ENCODE data around the gene NAALADL2. TPM values are rescaled to one million over a fixed set of nuclear protein-coding genes. Genes with fewer than 3 reads are reported as not detected.
"Not testable (repeated sequence)": the region's sequence is repeated elsewhere in the genome, so short reads cannot be mapped to it uniquely, and the experiment has no call there.

The NAALADL2 gene
- polyA plus RNA-seq, 2 of the 4 experiments (the other 2 are of a cell fraction) = 0.09 to 0.28 TPM

- ChIA-PET CTCF (no interaction called here), POLR2A (no interaction called here)
- Histone ChIP-seq H3K4me3 (no peak overlapping the region), H3K4me1 (no peaks in the 10 kb centered on the region), H3K27ac (no peak overlapping the region), H3K4me2 (no peak overlapping the region), H3K9me3 (no peaks in the 10 kb centered on the region)
- DNase-seq (ENCODE audit: low read depth in 1 of 2, low spot score in 1 of 2) = no peak
- TF ChIP-seq NPAS2 (CRISPR knock-in tag; IDR thresholded peaks at IDR 0.05; ENCODE audit: borderline replicate concordance) (no peak), MYC (IDR thresholded peaks at IDR 0.05; ENCODE audit: borderline replicate concordance, low read length) (no peak), RNF2 (IDR thresholded peaks at IDR 0.05; ENCODE audit: borderline replicate concordance, low read depth) (no peak), PBX3 (IDR thresholded peaks at IDR 0.05) (no peak), CHD4 (IDR thresholded peaks at IDR 0.05; ENCODE audit: borderline replicate concordance) (no peak)
- TF ChIP-seq, protein P1, sequence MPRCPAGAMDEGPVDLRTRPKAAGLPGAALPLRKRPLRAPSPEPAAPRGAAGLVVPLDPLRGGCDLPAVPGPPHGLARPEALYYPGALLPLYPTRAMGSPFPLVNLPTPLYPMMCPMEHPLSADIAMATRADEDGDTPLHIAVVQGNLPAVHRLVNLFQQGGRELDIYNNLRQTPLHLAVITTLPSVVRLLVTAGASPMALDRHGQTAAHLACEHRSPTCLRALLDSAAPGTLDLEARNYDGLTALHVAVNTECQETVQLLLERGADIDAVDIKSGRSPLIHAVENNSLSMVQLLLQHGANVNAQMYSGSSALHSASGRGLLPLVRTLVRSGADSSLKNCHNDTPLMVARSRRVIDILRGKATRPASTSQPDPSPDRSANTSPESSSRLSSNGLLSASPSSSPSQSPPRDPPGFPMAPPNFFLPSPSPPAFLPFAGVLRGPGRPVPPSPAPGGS (IDR thresholded peaks at IDR 0.05) = no peak
- TF ChIP-seq, protein P2, sequence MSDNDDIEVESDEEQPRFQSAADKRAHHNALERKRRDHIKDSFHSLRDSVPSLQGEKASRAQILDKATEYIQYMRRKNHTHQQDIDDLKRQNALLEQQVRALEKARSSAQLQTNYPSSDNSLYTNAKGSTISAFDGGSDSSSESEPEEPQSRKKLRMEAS (IDR thresholded peaks at IDR 0.05) = no peak
- WGBS (ENCODE audit: missing lambda C conversion rate) = 40% methylated on average over 2 of the region's 2 CpGs
- no peak for FAIRE-seq
- no peak for ATAC-seq
These were observed 562.8 kb downstream of the NAALADL2 start for GRCh38 chr3:175421902-175422301.

DNA sequence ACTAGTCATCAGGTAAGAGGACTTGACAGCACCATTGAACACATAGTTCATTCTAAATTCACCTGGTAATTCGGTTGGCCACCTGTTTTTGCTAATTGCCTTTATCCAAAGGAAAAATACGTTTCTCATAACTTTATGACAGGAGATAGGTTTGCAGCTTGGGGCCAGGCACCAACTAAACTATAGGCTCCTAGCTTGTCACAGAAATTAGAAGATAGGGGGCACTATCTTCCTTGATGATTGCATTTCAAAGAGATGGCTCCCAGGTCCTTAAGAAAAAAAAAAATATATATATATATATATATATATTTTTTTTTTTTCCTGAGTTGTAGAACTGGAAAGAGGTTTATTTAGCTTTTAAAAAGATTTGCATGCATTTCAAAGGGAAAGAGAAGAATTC lies 563.6 kb downstream of the NAALADL2 start:
- 13% methylated on average over 2 of the region's 2 CpGs for WGBS (ENCODE audit: missing lambda C conversion rate)
- no peaks in the 10 kb centered on the region for H3K4me1 ChIP-seq
- no peak for FAIRE-seq
- DNase-seq (ENCODE audit: low read depth in 1 of 2, low spot score in 1 of 2) = no peak
- no peak for ATAC-seq
- CTCF ChIA-PET = no interaction called here
- no peak overlapping the region for H3K4me3 ChIP-seq
- H3K27ac ChIP-seq = no peak overlapping the region
- TF ChIP-seq HDAC2 (IDR thresholded peaks at IDR 0.05) = no peak
- no peak for TF ChIP-seq CBX8 (IDR thresholded peaks at IDR 0.05)
- TF ChIP-seq NFE2L2 (conservative IDR thresholded peaks at IDR 0.05; ENCODE audit: low read length) = no peak
- TF ChIP-seq CEBPB (IDR thresholded peaks at IDR 0.05) = no peak
- TF ChIP-seq NR3C1 (IDR thresholded peaks at IDR 0.05) = no peak
- TF ChIP-seq RARB (CRISPR knock-in tag; IDR thresholded peaks at IDR 0.05) = no peak
- no peak for TF ChIP-seq RFX5 (IDR thresholded peaks at IDR 0.05)
- TF ChIP-seq, protein P3, sequence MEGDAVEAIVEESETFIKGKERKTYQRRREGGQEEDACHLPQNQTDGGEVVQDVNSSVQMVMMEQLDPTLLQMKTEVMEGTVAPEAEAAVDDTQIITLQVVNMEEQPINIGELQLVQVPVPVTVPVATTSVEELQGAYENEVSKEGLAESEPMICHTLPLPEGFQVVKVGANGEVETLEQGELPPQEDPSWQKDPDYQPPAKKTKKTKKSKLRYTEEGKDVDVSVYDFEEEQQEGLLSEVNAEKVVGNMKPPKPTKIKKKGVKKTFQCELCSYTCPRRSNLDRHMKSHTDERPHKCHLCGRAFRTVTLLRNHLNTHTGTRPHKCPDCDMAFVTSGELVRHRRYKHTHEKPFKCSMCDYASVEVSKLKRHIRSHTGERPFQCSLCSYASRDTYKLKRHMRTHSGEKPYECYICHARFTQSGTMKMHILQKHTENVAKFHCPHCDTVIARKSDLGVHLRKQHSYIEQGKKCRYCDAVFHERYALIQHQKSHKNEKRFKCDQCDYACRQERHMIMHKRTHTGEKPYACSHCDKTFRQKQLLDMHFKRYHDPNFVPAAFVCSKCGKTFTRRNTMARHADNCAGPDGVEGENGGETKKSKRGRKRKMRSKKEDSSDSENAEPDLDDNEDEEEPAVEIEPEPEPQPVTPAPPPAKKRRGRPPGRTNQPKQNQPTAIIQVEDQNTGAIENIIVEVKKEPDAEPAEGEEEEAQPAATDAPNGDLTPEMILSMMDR (IDR thresholded peaks at IDR 0.05) = no peak
- TF ChIP-seq, protein P4, sequence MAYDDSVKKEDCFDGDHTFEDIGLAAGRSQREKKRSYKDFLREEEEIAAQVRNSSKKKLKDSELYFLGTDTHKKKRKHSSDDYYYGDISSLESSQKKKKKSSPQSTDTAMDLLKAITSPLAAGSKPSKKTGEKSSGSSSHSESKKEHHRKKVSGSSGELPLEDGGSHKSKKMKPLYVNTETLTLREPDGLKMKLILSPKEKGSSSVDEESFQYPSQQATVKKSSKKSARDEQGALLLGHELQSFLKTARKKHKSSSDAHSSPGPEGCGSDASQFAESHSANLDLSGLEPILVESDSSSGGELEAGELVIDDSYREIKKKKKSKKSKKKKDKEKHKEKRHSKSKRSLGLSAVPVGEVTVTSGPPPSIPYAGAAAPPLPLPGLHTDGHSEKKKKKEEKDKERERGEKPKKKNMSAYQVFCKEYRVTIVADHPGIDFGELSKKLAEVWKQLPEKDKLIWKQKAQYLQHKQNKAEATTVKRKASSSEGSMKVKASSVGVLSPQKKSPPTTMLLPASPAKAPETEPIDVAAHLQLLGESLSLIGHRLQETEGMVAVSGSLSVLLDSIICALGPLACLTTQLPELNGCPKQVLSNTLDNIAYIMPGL (CRISPR knock-in tag; IDR thresholded peaks at IDR 0.05; ENCODE audit: borderline replicate concordance) = no peak
- no peak overlapping the region for H3K4me2 ChIP-seq
- POLR2A ChIA-PET = no interaction called here
- no peaks in the 10 kb centered on the region for H3K9me3 ChIP-seq

DNA sequence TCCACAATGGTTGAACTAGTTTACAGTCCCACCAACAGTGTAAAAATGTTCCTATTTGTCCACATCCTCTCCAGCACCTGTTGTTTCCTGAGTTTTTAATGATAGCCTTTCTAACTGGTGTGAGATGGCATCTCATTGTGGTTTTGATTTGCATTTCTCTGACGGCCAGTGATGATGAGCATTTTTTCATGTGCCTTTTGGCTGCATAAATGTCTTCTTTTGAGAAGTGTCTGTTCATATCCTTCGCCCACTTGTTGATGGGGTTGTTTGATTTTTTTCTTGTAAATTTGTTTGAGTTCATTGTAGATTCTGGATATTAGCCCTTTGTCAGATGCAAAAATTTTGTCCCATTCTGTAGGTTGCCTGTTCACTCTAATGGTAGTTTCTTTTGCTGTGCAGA lies 564.7 kb downstream of the NAALADL2 start:
- WGBS (ENCODE audit: missing lambda C conversion rate) = 46% methylated on average over 2 of the region's 2 CpGs
- POLR2A ChIA-PET; CTCF ChIA-PET; H3K27ac ChIP-seq; H3K4me1 ChIP-seq; H3K9me3 ChIP-seq; H3K4me2 ChIP-seq; DNase-seq (ENCODE audit: low read depth in 1 of 2, low spot score in 1 of 2); H3K4me3 ChIP-seq; ATAC-seq; FAIRE-seq: not testable (repeated sequence)

All from A549 (cell line).